ENCODE measurements around the gene TDG.
A peak's percentile ranks its signal among the peaks of the same experiment; 100 is the strongest.

TDG gene

DNA sequence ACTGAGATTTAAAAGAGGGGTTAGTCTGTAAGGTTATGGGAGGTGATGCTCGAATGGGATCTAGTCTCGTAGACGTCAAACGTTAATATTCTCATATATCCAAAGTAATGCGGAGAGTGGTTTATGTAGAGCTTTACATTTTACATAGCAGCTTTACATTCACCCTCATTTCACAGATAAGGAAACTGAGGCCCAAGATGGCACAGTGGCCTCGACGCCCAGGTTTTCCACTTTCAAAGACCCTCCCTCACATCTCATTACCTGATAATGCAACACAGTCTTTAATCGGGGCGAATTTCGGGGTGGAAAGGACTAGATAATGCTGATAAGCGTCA lies 450 bp upstream of the TDG start:
- Histone ChIP-seq H3K4me3 (ENCODE audit: low read length) (peak overlapping the region; percentile 91), H3K36me3 (ENCODE audit: control insufficient read depth, insufficient read depth, low read length, severe bottlenecking) (no peaks in the 10 kb centered on the region), H3K4me1 (ENCODE audit: control insufficient read depth, insufficient read depth, low read length) (peaks cover 36% of the 10 kb centered on the region), H3K9ac (ENCODE audit: low read length) (peak overlapping the region; percentile 97), H3K27me3 (replicated peaks; ENCODE audit: control insufficient read depth, insufficient read depth, low read length) (no peaks in the 10 kb centered on the region), H3K9me3 (ENCODE audit: control insufficient read depth, low read length) (no peaks in the 10 kb centered on the region)
- DNase-seq (ENCODE audit: low read depth): peak; percentile 22

DNA sequence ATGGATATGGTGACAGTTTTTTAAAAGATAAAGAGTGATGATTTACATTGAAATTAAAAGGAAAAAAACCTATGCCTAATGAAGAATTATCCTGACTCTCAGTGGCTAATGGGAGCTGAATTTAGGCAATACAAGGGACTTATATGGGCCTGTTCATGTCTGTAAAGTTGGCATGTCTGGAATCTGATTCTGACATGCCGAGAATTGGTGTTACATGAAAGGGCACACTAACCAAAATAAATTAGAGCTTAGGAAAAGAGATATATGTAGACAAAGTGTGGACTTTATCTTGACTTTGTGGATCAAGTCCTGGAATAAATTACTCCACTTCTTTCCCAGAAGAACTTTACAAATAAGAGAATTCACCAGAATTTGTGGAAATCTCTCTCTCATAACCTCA lies 1.1 kb downstream of the TDG start:
- H3K36me3 ChIP-seq (ENCODE audit: control insufficient read depth, insufficient read depth, low read length, severe bottlenecking): no peaks in the 10 kb centered on the region
- peak overlapping the region; percentile 91 for H3K4me3 ChIP-seq (ENCODE audit: low read length)
- peaks cover 36% of the 10 kb centered on the region for H3K4me1 ChIP-seq (ENCODE audit: control insufficient read depth, insufficient read depth, low read length)
- H3K27me3 ChIP-seq (replicated peaks; ENCODE audit: control insufficient read depth, insufficient read depth, low read length): no peaks in the 10 kb centered on the region
- H3K9ac ChIP-seq (ENCODE audit: low read length): peak overlapping the region; percentile 97
- no peaks in the 10 kb centered on the region for H3K9me3 ChIP-seq (ENCODE audit: control insufficient read depth, low read length)
- DNase-seq (ENCODE audit: low read depth): peak; percentile 59

DNA sequence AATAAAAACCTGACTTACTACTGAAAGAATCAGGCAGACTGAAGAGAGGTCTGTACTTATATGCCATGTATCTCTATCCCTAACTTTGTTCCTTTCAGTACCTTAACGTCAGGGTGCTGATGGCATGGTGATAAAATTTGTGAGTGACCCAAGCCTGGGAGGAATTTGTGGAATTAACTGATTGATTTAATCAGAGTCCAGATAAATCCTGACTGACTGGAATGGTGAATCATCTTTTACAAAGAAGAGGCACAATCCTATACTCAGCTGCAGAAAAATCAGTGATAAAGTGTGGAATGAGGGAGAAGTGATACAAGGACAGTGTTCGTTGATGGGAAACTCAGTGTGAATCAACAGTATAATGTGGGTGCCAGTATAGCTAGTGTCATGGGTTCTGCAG lies 3.7 kb downstream of the TDG start:
- H3K4me3 ChIP-seq (ENCODE audit: low read length): no peak overlapping the region
- no peaks in the 10 kb centered on the region for H3K27me3 ChIP-seq (replicated peaks; ENCODE audit: control insufficient read depth, insufficient read depth, low read length)
- H3K4me1 ChIP-seq (ENCODE audit: control insufficient read depth, insufficient read depth, low read length): peaks cover 29% of the 10 kb centered on the region
- DNase-seq (ENCODE audit: low read depth): peak; percentile 48
- H3K36me3 ChIP-seq (ENCODE audit: control insufficient read depth, insufficient read depth, low read length, severe bottlenecking): peaks cover 14% of the 10 kb centered on the region
- H3K9me3 ChIP-seq (ENCODE audit: control insufficient read depth, low read length): no peaks in the 10 kb centered on the region
- no peak overlapping the region for H3K9ac ChIP-seq (ENCODE audit: low read length)

DNA sequence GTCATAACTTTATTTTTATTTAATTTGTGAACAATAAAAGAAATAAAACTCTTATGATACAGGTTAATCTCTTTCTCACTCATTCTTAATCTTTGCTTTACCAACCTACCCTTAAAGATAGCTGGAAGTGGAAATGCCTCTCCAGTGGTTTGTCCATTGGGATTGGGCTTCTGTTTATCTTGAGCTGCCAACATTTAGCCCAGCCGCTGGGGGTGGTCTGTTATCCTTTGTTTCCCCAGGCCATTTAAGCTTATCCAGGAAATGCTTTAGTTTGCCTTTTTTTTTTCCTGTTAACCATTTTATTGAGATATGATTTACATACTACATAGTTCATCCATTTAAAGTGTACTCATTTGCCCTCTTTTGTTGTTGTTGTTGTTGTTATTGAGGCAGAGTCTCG lies 8.2 kb downstream of the TDG start:
- Histone ChIP-seq H3K36me3 (ENCODE audit: control insufficient read depth, insufficient read depth, low read length, severe bottlenecking) (peaks cover 33% of the 10 kb centered on the region), H3K4me3 (ENCODE audit: low read length) (no peak overlapping the region)
- no peak for DNase-seq (ENCODE audit: low read depth)

DNA sequence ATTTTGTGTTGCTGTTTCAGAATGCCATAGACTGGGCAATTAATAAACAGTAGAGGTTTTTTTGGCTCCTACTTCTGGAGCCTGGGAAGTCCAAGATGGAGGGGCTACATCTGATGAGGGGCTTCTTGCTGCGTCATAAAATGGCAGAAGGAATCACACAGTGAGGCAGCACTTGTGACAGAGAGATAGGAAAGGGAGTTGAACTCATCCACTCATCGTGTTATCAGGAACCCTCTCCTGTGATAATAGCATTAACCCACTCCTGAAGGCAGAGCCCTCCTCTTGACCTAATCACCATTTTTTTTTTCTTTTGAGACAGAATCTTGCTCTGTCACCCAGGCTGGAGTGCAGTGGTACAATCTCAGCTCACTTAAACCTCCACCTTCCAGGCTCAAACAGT lies 9.7 kb downstream of the TDG start:
- no peak for DNase-seq (ENCODE audit: low read depth)
- Histone ChIP-seq H3K9ac (ENCODE audit: low read length) (no peak overlapping the region), H3K4me1 (ENCODE audit: control insufficient read depth, insufficient read depth, low read length) (no peaks in the 10 kb centered on the region), H3K9me3 (ENCODE audit: control insufficient read depth, low read length) (no peaks in the 10 kb centered on the region), H3K36me3 (ENCODE audit: control insufficient read depth, insufficient read depth, low read length, severe bottlenecking) (peaks cover 45% of the 10 kb centered on the region), H3K27me3 (replicated peaks; ENCODE audit: control insufficient read depth, insufficient read depth, low read length) (no peaks in the 10 kb centered on the region), H3K4me3 (ENCODE audit: low read length) (no peak overlapping the region)

More for the DNA sequence above, 8.2 kb downstream of the TDG start:
- H3K27me3 ChIP-seq (replicated peaks; ENCODE audit: control insufficient read depth, insufficient read depth, low read length): no peaks in the 10 kb centered on the region
- no peaks in the 10 kb centered on the region for H3K9me3 ChIP-seq (ENCODE audit: control insufficient read depth, low read length)
- no peak overlapping the region for H3K9ac ChIP-seq (ENCODE audit: low read length)
- H3K4me1 ChIP-seq (ENCODE audit: control insufficient read depth, insufficient read depth, low read length): peaks cover 10% of the 10 kb centered on the region

DNA sequence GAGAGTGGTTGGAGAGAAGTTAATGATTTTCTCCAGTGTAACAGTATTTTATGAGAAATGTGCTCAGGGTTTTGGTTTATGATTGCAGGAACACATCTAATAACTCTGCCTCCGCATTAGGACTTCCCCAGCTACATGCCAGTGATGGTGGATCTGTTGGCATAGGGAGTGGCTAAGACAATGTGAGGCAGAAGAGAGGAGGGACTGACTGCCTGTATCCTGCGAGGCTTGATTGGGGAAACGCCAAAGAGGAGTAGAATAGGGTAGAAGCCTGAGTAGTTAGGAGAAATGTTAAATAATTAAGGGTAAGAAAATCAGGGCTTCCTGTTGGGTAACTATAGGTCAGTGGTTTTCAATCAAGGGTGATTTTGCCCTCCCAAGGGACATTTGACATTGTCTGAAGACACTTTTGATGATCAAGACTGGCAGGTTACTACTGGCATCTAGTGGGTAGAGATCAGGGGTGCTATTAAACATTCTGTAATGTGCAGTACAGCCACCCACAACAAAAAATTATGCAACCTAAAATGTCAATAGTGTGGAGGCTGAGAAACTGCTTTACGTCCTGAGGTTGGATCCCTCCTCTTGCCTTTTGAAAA lies 12.8 kb downstream of the TDG start:
- H3K4me1 ChIP-seq (ENCODE audit: control insufficient read depth, insufficient read depth, low read length): no peaks in the 10 kb centered on the region
- no peaks in the 10 kb centered on the region for H3K9me3 ChIP-seq (ENCODE audit: control insufficient read depth, low read length)
- H3K9ac ChIP-seq (ENCODE audit: low read length): no peak overlapping the region
- H3K36me3 ChIP-seq (ENCODE audit: control insufficient read depth, insufficient read depth, low read length, severe bottlenecking): peaks cover 71% of the 10 kb centered on the region
- no peaks in the 10 kb centered on the region for H3K27me3 ChIP-seq (replicated peaks; ENCODE audit: control insufficient read depth, insufficient read depth, low read length)
- no peak overlapping the region for H3K4me3 ChIP-seq (ENCODE audit: low read length)
- no peak for DNase-seq (ENCODE audit: low read depth)

DNA sequence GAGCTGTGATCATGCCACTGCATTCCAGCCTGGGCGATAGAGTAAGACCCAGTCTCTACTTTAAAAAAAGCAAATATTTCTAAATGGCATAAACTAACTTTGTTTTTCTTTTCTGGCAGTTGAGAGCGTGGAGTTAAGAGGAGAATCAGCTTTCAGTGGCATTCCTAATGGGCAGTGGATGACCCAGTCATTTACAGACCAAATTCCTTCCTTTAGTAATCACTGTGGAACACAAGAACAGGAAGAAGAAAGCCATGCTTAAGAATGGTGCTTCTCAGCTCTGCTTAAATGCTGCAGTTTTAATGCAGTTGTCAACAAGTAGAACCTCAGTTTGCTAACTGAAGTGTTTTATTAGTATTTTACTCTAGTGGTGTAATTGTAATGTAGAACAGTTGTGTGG lies 21.2 kb downstream of the TDG start:
- H3K4me3 ChIP-seq (ENCODE audit: low read length): no peak overlapping the region
- no peaks in the 10 kb centered on the region for H3K27me3 ChIP-seq (replicated peaks; ENCODE audit: control insufficient read depth, insufficient read depth, low read length)
- DNase-seq (ENCODE audit: low read depth): peak; percentile 81
- peaks cover 2% of the 10 kb centered on the region for H3K4me1 ChIP-seq (ENCODE audit: control insufficient read depth, insufficient read depth, low read length)
- no peak overlapping the region for H3K9ac ChIP-seq (ENCODE audit: low read length)
- no peaks in the 10 kb centered on the region for H3K9me3 ChIP-seq (ENCODE audit: control insufficient read depth, low read length)
- peaks cover 85% of the 10 kb centered on the region for H3K36me3 ChIP-seq (ENCODE audit: control insufficient read depth, insufficient read depth, low read length, severe bottlenecking)

DNA sequence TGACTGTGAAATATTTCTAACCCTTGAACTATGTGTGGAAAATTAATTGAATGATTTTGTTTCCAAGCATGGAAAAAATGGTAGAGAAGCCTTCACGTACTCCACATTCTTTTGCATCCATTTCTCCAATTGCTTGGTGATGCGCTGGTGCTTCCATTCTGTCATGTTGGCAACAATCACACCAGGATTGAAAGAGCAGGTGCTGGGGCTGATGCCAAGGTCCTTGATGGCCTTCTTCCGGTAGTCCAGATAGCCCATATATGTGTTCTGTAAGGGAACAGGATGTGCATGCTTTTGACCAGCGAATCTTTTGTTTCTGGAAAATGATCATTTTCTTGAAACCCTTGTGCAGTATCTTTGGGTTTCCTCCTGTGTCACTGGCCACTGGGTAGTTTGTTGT lies 28.6 kb downstream of the TDG start:
- DNase-seq (ENCODE audit: low read depth): no peak
- H3K4me3 ChIP-seq (ENCODE audit: low read length): no peak overlapping the region
- peaks cover 11% of the 10 kb centered on the region for H3K4me1 ChIP-seq (ENCODE audit: control insufficient read depth, insufficient read depth, low read length)
- H3K9ac ChIP-seq (ENCODE audit: low read length): no peak overlapping the region
- no peaks in the 10 kb centered on the region for H3K9me3 ChIP-seq (ENCODE audit: control insufficient read depth, low read length)
- H3K27me3 ChIP-seq (replicated peaks; ENCODE audit: control insufficient read depth, insufficient read depth, low read length): no peaks in the 10 kb centered on the region
- peaks cover 23% of the 10 kb centered on the region for H3K36me3 ChIP-seq (ENCODE audit: control insufficient read depth, insufficient read depth, low read length, severe bottlenecking)

DNA sequence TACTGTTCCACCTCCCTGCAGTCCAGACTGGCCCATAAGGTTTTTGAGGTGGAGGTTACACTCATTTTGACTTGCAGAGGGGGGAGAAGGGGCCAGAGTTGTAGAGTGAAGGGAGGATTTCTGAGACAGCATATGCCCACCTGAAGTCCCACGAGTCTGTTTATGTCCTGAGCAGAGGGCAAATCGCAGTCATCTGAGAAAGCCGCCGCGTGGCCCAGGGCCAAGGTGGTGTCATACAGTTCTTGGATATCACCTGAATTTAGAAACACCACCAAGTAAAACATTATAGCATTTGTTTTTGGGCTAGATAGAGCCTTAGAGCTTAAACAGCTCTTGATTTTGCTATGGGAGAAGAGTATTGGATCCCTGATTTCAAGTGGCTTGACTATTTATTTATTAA lies 30.9 kb downstream of the TDG start:
- H3K9me3 ChIP-seq (ENCODE audit: control insufficient read depth, low read length): no peaks in the 10 kb centered on the region
- no peaks in the 10 kb centered on the region for H3K27me3 ChIP-seq (replicated peaks; ENCODE audit: control insufficient read depth, insufficient read depth, low read length)

DNA sequence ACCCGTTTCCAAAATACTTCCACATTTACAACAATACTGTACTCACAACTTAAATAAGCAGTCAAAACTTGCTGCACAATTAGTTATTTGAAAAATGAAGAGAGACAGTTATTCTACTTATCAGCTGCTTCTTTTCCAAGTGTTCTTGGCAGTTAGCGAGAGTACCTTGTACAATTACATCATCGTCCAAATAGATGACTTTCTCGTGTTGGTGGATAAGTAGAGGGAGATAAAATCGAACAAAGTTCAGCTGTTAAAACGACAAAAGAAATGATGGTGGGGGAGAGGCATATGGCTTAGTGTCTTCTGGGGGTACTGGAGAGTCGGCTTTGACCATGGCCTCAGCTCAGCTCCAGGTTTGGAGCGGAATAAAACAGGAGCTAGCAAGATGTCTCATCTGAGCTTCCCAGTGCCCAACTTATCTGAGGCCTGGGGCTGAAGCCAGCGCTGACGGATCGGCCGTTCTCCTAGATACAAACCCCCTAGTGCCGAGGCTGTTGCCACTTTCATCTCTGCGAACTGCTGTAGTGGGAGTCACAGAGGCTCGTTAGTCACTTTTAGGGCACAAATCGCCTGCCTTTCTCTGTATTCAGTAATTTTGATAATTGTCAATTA lies 31.7 kb downstream of the TDG start:
- no peak overlapping the region for H3K9ac ChIP-seq (ENCODE audit: low read length)
- H3K27me3 ChIP-seq (replicated peaks; ENCODE audit: control insufficient read depth, insufficient read depth, low read length): no peaks in the 10 kb centered on the region
- H3K36me3 ChIP-seq (ENCODE audit: control insufficient read depth, insufficient read depth, low read length, severe bottlenecking): no peaks in the 10 kb centered on the region
- H3K4me1 ChIP-seq (ENCODE audit: control insufficient read depth, insufficient read depth, low read length): peaks cover 11% of the 10 kb centered on the region
- no peaks in the 10 kb centered on the region for H3K9me3 ChIP-seq (ENCODE audit: control insufficient read depth, low read length)
- DNase-seq (ENCODE audit: low read depth): no peak
- peak overlapping the region; percentile 54 for H3K4me3 ChIP-seq (ENCODE audit: low read length)

More for the DNA sequence above, 30.9 kb downstream of the TDG start:
- no peak overlapping the region for H3K9ac ChIP-seq (ENCODE audit: low read length)
- H3K36me3 ChIP-seq (ENCODE audit: control insufficient read depth, insufficient read depth, low read length, severe bottlenecking): peaks cover under 1% of the 10 kb centered on the region
- peaks cover 11% of the 10 kb centered on the region for H3K4me1 ChIP-seq (ENCODE audit: control insufficient read depth, insufficient read depth, low read length)
- no peak overlapping the region for H3K4me3 ChIP-seq (ENCODE audit: low read length)
- DNase-seq (ENCODE audit: low read depth): no peak

DNA sequence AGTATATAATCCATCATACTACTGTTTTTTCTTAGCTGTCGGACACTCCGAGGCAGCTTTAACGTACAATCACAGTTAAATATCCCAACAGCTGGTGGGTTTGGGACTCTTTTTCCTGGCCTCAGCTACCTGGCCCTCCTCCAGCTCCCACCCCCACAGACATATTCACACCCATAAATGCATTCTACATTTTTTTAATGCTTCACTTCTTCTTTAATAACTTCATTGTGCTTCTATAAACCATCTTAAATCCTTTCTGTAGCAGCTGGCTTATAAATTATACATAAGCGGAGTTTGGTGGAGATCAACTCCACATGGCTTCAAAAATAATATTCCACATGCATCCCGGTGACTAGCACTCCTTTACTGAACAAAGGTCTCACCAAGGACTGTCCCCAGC lies 33.3 kb downstream of the TDG start:
- H3K36me3 ChIP-seq (ENCODE audit: control insufficient read depth, insufficient read depth, low read length, severe bottlenecking): no peaks in the 10 kb centered on the region
- H3K27me3 ChIP-seq (replicated peaks; ENCODE audit: control insufficient read depth, insufficient read depth, low read length): no peaks in the 10 kb centered on the region
- H3K4me3 ChIP-seq (ENCODE audit: low read length): no peak overlapping the region
- no peak overlapping the region for H3K9ac ChIP-seq (ENCODE audit: low read length)
- DNase-seq (ENCODE audit: low read depth): no peak
- no peaks in the 10 kb centered on the region for H3K9me3 ChIP-seq (ENCODE audit: control insufficient read depth, low read length)
- peaks cover 11% of the 10 kb centered on the region for H3K4me1 ChIP-seq (ENCODE audit: control insufficient read depth, insufficient read depth, low read length)

All from adipocyte (in vitro differentiated cells).